ENCODE data around the gene AGFG2. TPM values are rescaled to one million over a fixed set of nuclear protein-coding genes. Genes with fewer than 3 reads are reported as not detected.

Gene AGFG2
- total and polyA plus RNA-seq, 2 of the 13 experiments (the other 11 are each of a cell fraction or from before 2014, with no cell fraction given), result 125 to 132 TPM

GRCh38 chr7:100493476-100494264, 45.3 kb upstream of the AGFG2 start (continued):
- TF ChIP-seq AKAP8 (CRISPR knock-in tag; IDR thresholded peaks at IDR 0.05) (no peak), ZNF18 (CRISPR knock-in tag; IDR thresholded peaks at IDR 0.05; ENCODE audit: insufficient replicate concordance) (no peak), DPF2 (CRISPR knock-in tag; IDR thresholded peaks at IDR 0.05; ENCODE audit: borderline replicate concordance, low read depth) (no peak), POLR2G (IDR thresholded peaks at IDR 0.05; ENCODE audit: low read depth, low read length) (0 out of 2 replicates have a peak, but pooled peaks have one; percentile 22), THRA (CRISPR knock-in tag; IDR thresholded peaks at IDR 0.05; ENCODE audit: borderline replicate concordance) (peak; percentile 49; the same call in 1 of the 2 replicates), ZFP62 (CRISPR knock-in tag; IDR thresholded peaks at IDR 0.05) (no peak), GPN1 (CRISPR knock-in tag; IDR thresholded peaks at IDR 0.05; ENCODE audit: borderline replicate concordance) (0 out of 2 replicates have a peak, but pooled peaks have one; percentile 27), TCF7 (IDR thresholded peaks at IDR 0.05; ENCODE audit: low read depth) (peak; percentile 29; the same call in 1 of the 2 replicates)
- TF ChIP-seq, protein P1, sequence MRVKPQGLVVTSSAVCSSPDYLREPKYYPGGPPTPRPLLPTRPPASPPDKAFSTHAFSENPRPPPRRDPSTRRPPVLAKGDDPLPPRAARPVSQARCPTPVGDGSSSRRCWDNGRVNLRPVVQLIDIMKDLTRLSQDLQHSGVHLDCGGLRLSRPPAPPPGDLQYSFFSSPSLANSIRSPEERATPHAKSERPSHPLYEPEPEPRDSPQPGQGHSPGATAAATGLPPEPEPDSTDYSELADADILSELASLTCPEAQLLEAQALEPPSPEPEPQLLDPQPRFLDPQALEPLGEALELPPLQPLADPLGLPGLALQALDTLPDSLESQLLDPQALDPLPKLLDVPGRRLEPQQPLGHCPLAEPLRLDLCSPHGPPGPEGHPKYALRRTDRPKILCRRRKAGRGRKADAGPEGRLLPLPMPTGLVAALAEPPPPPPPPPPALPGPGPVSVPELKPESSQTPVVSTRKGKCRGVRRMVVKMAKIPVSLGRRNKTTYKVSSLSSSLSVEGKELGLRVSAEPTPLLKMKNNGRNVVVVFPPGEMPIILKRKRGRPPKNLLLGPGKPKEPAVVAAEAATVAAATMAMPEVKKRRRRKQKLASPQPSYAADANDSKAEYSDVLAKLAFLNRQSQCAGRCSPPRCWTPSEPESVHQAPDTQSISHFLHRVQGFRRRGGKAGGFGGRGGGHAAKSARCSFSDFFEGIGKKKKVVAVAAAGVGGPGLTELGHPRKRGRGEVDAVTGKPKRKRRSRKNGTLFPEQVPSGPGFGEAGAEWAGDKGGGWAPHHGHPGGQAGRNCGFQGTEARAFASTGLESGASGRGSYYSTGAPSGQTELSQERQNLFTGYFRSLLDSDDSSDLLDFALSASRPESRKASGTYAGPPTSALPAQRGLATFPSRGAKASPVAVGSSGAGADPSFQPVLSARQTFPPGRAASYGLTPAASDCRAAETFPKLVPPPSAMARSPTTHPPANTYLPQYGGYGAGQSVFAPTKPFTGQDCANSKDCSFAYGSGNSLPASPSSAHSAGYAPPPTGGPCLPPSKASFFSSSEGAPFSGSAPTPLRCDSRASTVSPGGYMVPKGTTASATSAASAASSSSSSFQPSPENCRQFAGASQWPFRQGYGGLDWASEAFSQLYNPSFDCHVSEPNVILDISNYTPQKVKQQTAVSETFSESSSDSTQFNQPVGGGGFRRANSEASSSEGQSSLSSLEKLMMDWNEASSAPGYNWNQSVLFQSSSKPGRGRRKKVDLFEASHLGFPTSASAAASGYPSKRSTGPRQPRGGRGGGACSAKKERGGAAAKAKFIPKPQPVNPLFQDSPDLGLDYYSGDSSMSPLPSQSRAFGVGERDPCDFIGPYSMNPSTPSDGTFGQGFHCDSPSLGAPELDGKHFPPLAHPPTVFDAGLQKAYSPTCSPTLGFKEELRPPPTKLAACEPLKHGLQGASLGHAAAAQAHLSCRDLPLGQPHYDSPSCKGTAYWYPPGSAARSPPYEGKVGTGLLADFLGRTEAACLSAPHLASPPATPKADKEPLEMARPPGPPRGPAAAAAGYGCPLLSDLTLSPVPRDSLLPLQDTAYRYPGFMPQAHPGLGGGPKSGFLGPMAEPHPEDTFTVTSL (CRISPR knock-in tag; IDR thresholded peaks at IDR 0.05; ENCODE audit: borderline replicate concordance), result no peak
- TF ChIP-seq, protein P2, sequence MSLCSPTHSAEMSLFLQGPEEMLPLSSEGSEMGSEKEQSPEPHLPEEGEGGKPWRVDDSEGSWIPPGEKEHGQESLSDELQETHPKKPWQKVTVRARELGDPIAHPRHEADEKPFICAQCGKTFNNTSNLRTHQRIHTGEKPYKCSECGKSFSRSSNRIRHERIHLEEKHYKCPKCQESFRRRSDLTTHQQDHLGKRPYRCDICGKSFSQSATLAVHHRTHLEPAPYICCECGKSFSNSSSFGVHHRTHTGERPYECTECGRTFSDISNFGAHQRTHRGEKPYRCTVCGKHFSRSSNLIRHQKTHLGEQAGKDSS (CRISPR knock-in tag; IDR thresholded peaks at IDR 0.05; ENCODE audit: borderline replicate concordance, low read depth), result 0 out of 2 replicates have a peak, but pooled peaks have one; percentile 25
- TF ChIP-seq, protein P3, sequence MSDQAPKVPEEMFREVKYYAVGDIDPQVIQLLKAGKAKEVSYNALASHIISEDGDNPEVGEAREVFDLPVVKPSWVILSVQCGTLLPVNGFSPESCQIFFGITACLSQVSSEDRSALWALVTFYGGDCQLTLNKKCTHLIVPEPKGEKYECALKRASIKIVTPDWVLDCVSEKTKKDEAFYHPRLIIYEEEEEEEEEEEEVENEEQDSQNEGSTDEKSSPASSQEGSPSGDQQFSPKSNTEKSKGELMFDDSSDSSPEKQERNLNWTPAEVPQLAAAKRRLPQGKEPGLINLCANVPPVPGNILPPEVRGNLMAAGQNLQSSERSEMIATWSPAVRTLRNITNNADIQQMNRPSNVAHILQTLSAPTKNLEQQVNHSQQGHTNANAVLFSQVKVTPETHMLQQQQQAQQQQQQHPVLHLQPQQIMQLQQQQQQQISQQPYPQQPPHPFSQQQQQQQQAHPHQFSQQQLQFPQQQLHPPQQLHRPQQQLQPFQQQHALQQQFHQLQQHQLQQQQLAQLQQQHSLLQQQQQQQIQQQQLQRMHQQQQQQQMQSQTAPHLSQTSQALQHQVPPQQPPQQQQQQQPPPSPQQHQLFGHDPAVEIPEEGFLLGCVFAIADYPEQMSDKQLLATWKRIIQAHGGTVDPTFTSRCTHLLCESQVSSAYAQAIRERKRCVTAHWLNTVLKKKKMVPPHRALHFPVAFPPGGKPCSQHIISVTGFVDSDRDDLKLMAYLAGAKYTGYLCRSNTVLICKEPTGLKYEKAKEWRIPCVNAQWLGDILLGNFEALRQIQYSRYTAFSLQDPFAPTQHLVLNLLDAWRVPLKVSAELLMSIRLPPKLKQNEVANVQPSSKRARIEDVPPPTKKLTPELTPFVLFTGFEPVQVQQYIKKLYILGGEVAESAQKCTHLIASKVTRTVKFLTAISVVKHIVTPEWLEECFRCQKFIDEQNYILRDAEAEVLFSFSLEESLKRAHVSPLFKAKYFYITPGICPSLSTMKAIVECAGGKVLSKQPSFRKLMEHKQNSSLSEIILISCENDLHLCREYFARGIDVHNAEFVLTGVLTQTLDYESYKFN (CRISPR knock-in tag; conservative IDR thresholded peaks at IDR 0.05), result peak; percentile 29; the same call in 1 of the 2 replicates
